Measurements from ENCODE around the gene FBXW9.
A peak's percentile ranks its signal among the peaks of the same experiment; 100 is the strongest.
"Not testable (repeated sequence)": the region's sequence is repeated elsewhere in the genome, so short reads cannot be mapped to it uniquely, and the experiment has no call there.

Gene FBXW9

GRCh38 chr19:12696366-12697335 lies at the start of gene FBXW9:
FBXW9 (minus strand) TSS chr19:12696631; CDS start chr19:12696581, 50 bp downstream.
- peak; percentile 90 to 98 for DNase-seq (ENCODE audit: low read depth in 2 of 2)

- no peak for DNase-seq (ENCODE audit: low read depth in 2 of 2)
Observed at GRCh38 chr19:12745166-12745897, 48.9 kb upstream of the FBXW9 start.

GRCh38 chr19:12737835-12738351 lies 41.5 kb upstream of the FBXW9 start:
- DNase-seq (ENCODE audit: low read depth in 2 of 2): no peak

- peak; percentile 63 to 65 for DNase-seq (ENCODE audit: low read depth in 2 of 2)
Observed at GRCh38 chr19:12736995-12737834, 40.8 kb upstream of the FBXW9 start, which contains the start of gene GET3. GET3 (plus strand) TSS chr19:12737497; CDS start chr19:12737506, 9 bp downstream.

GRCh38 chr19:12733369-12734214 lies 37.2 kb upstream of the FBXW9 start:
- DNase-seq (ENCODE audit: low read depth in 2 of 2): peak in 1 of 2 donors; percentile 35

- DNase-seq (ENCODE audit: low read depth in 2 of 2): no peak
Observed at GRCh38 chr19:12731337-12731736, 34.9 kb upstream of the FBXW9 start.

GRCh38 chr19:12730064-12730463 lies 33.6 kb upstream of the FBXW9 start:
- no peak for DNase-seq (ENCODE audit: low read depth in 2 of 2)

- DNase-seq (ENCODE audit: low read depth in 2 of 2): no peak
Observed at GRCh38 chr19:12727745-12728433, 31.5 kb upstream of the FBXW9 start.

GRCh38 chr19:12726988-12727316 lies 30.5 kb upstream of the FBXW9 start:
- DNase-seq (ENCODE audit: low read depth in 2 of 2): no peak

- not testable (repeated sequence) for DNase-seq (ENCODE audit: low read depth in 2 of 2)
Observed at GRCh38 chr19:12725612-12726011, 29.2 kb upstream of the FBXW9 start.

- peak; percentile 52 to 69 for DNase-seq (ENCODE audit: low read depth in 2 of 2)
Observed at GRCh38 chr19:12723641-12724426, 27.4 kb upstream of the FBXW9 start, which contains the start of gene TNPO2. TNPO2 (minus strand) TSS chr19:12723932; CDS start chr19:12720977, 2,955 bp downstream.

- DNase-seq (ENCODE audit: low read depth in 2 of 2): no peak
Observed at GRCh38 chr19:12723381-12723640, 26.9 kb upstream of the FBXW9 start.

- peak; percentile 87 to 88 for DNase-seq (ENCODE audit: low read depth in 2 of 2)
Observed at GRCh38 chr19:12722566-12723380, 26.3 kb upstream of the FBXW9 start.

GRCh38 chr19:12721656-12722565 lies 25.5 kb upstream of the FBXW9 start:
- peak; percentile 28 to 40 for DNase-seq (ENCODE audit: low read depth in 2 of 2)

- DNase-seq (ENCODE audit: low read depth in 2 of 2): no peak
Observed at GRCh38 chr19:12720851-12721655, 24.6 kb upstream of the FBXW9 start.

GRCh38 chr19:12720296-12720695 lies 23.9 kb upstream of the FBXW9 start:
- no peak for DNase-seq (ENCODE audit: low read depth in 2 of 2)
